Large intestine (tissue), 12 donors: ENCODE results near the gene MRPL55. TPM values are rescaled to one million over a fixed set of nuclear protein-coding genes. Genes with fewer than 3 reads are reported as not detected.
A peak's percentile ranks its signal among the peaks of the same experiment; 100 is the strongest.

Experiments used
- DNase-seq, 2 donors: peaks; one replicate each; pipeline versions ENCODE4 v3.0.0 to v3.0.0-alpha.2; 2013
- H3K27ac ChIP-seq: one replicate; pipeline ENCODE4 v1.5.1; 2013; ENCODE audit warnings: low read length
- H3K27me3 ChIP-seq: 2 replicates; pipeline ENCODE4 v1.6.1; 2013; ENCODE audit warnings: low read length; ENCODE audit not compliant: control insufficient read depth, insufficient read depth
- H3K36me3 ChIP-seq: 2 replicates; pipeline ENCODE4 v1.6.1; 2013; ENCODE audit warnings: low read length; ENCODE audit not compliant: control insufficient read depth, insufficient read depth
- H3K4me1 ChIP-seq: one replicate; pipeline ENCODE4 v1.6.1; 2013; ENCODE audit warnings: low read length; ENCODE audit not compliant: control insufficient read depth, insufficient read depth
- H3K4me3 ChIP-seq: one replicate; pipeline ENCODE4 v1.5.1; 2013; ENCODE audit warnings: low read length
- H3K9me3 ChIP-seq: one replicate; pipeline ENCODE4 v1.6.1; 2013; ENCODE audit warnings: mild to moderate bottlenecking, low read depth, low read length, moderate library complexity; ENCODE audit not compliant: control insufficient read depth
- WGBS: methylation state at CpG from one replicate; pipeline ENCODE4 v1.1.5; 2013; ENCODE audit warnings: low lambda C conversion rate; ENCODE audit not compliant: insufficient coverage; 5-methylcytosine and 5-hydroxymethylcytosine counted together
- long read RNA-seq, 11 donors: transcript quantifications; one replicate each; lab custom pipeline, GENCODE V29; 2026
- polyA plus RNA-seq: library from polyadenylated mRNA; unstranded; fragments of 120-200 nt; gene quantifications from one replicate; pipeline ENCODE4 v1.2.1, GENCODE V29; 2013

The MRPL55 gene
- polyA plus RNA-seq, result 61.1 TPM
- long read RNA-seq, donor 1, transcript MRPL55-203 (5 exons, 744 nt), result major isoform, 6 of 18 reads
- long read RNA-seq, donor 1, transcript MRPL55-225 (2 exons, 848 nt), result minor isoform, 5 of 18 reads
- long read RNA-seq, donor 1, partial matches to known transcripts, result 0 of 18 reads
- long read RNA-seq, donor 1, other reads (novel, unspliced or antisense), result 0 of 18 reads
- long read RNA-seq, donor 2, transcript MRPL55-204 (4 exons, 661 nt), result minor isoform, 9 of 45 reads
- long read RNA-seq, donor 2, transcript MRPL55-225 (2 exons, 848 nt), result minor isoform, 7 of 45 reads
- long read RNA-seq, donor 2, transcript MRPL55-203 (5 exons, 744 nt), result major isoform, 14 of 45 reads
- long read RNA-seq, donor 2, transcript MRPL55-209 (3 exons, 1,212 nt), result minor isoform, 6 of 45 reads
- long read RNA-seq, donor 2, partial matches to known transcripts, result 0 of 45 reads
- long read RNA-seq, donor 2, other reads (novel, unspliced or antisense), result 0 of 45 reads
- long read RNA-seq, donor 3, result 0 reads
- long read RNA-seq, donor 4, partial matches to known transcripts, result 0 of 7 reads
- long read RNA-seq, donor 4, other reads (novel, unspliced or antisense), result 0 of 7 reads
- long read RNA-seq, donor 5, transcript MRPL55-225 (2 exons, 848 nt), result major isoform, 6 of 17 reads
- long read RNA-seq, donor 5, partial matches to known transcripts, result 0 of 17 reads
- long read RNA-seq, donor 5, other reads (novel, unspliced or antisense), result 0 of 17 reads
- long read RNA-seq, donor 6, transcript MRPL55-203 (5 exons, 744 nt), result major isoform, 7 of 17 reads
- long read RNA-seq, donor 6, partial matches to known transcripts, result 0 of 17 reads
- long read RNA-seq, donor 6, other reads (novel, unspliced or antisense), result 0 of 17 reads
- long read RNA-seq, donor 7, partial matches to known transcripts, result 0 of 8 reads
- long read RNA-seq, donor 7, other reads (novel, unspliced or antisense), result 0 of 8 reads
- long read RNA-seq, donor 8, transcript MRPL55-225 (2 exons, 848 nt), result minor isoform, 10 of 49 reads
- long read RNA-seq, donor 8, transcript MRPL55-204 (4 exons, 661 nt), result minor isoform, 5 of 49 reads
- long read RNA-seq, donor 8, transcript MRPL55-203 (5 exons, 744 nt), result major isoform, 22 of 49 reads
- long read RNA-seq, donor 8, partial matches to known transcripts, result 0 of 49 reads
- long read RNA-seq, donor 8, other reads (novel, unspliced or antisense), result 0 of 49 reads
- long read RNA-seq, donor 9, transcript MRPL55-203 (5 exons, 744 nt), result major isoform, 9 of 29 reads
- long read RNA-seq, donor 9, transcript MRPL55-225 (2 exons, 848 nt), result minor isoform, 5 of 29 reads
- long read RNA-seq, donor 9, partial matches to known transcripts, result 6 of 29 reads
- long read RNA-seq, donor 9, other reads (novel, unspliced or antisense), result 0 of 29 reads
- long read RNA-seq, donor 10, transcript MRPL55-203 (5 exons, 744 nt), result major isoform, 16 of 41 reads
- long read RNA-seq, donor 10, transcript MRPL55-209 (3 exons, 1,212 nt), result minor isoform, 9 of 41 reads
- long read RNA-seq, donor 10, partial matches to known transcripts, result 0 of 41 reads
- long read RNA-seq, donor 10, other reads (novel, unspliced or antisense), result 6 of 41 reads
- long read RNA-seq, donor 11, transcript MRPL55-225 (2 exons, 848 nt), result major isoform, 7 of 19 reads
- long read RNA-seq, donor 11, partial matches to known transcripts, result 0 of 19 reads
- long read RNA-seq, donor 11, other reads (novel, unspliced or antisense), result 0 of 19 reads

DNA sequence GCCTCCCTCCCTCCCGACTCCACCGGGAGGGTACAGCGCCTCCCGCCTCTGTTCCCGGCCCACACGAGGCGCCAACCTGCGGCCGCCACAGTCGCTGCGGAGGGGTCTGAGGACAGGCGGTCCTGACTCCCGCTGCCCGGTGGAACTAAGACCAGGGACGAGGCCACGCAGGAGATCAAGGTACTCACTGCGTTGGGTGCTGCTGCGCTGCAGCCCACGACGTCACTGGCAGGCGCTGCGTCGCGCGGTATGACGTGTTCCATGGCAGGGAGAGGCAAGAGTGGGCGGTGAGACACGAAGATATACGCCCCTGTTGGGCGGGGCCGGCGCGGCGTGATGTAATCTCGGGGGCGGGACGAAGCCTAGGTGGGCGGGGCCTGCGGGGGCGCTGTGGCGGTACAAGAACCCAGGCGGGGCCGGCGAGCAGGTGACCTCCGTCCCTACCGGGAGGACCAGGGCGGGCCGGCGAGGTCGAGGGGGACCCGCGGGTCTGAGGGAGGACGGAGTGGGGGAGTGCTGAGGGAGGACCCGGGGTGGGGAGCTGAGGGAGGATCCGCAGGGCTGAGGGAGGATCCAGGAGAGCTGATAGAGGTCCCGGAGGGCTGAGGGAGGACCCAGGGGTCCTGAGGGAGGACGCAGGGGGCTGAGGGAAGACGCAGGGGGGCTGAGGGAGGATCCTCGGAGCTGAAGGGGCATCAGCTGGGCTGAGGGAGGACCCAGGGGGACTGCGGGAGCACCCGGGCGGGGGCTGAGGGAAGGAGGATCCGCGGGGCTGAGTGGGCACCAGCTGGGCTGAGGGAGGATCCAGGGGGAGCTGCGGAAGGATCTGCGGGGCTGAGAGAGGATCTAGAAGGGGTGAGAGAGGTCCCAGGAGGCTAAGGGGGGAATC lies at the start of gene MRPL55:
MRPL55 (minus strand) TSS at position 227 of the 889 bp plus-strand sequence. CDS start 1,039 bp downstream, outside the sequence.
- H3K4me3 ChIP-seq, result peak within 1 kb of the TSS; percentile 68
- 7% methylated on average over 3 of the region's 66 CpGs for WGBS
- peak within 1 kb of the TSS; percentile 99 for H3K27ac ChIP-seq
- DNase-seq, result peak; percentile 98 to 99
- no peaks in the 10 kb centered on the region for H3K27me3 ChIP-seq
- peaks cover 4% of the 10 kb centered on the region for H3K9me3 ChIP-seq
- H3K36me3 ChIP-seq, result peaks cover 22% of the 10 kb centered on the region
- peaks cover 20% of the 10 kb centered on the region for H3K4me1 ChIP-seq

DNA sequence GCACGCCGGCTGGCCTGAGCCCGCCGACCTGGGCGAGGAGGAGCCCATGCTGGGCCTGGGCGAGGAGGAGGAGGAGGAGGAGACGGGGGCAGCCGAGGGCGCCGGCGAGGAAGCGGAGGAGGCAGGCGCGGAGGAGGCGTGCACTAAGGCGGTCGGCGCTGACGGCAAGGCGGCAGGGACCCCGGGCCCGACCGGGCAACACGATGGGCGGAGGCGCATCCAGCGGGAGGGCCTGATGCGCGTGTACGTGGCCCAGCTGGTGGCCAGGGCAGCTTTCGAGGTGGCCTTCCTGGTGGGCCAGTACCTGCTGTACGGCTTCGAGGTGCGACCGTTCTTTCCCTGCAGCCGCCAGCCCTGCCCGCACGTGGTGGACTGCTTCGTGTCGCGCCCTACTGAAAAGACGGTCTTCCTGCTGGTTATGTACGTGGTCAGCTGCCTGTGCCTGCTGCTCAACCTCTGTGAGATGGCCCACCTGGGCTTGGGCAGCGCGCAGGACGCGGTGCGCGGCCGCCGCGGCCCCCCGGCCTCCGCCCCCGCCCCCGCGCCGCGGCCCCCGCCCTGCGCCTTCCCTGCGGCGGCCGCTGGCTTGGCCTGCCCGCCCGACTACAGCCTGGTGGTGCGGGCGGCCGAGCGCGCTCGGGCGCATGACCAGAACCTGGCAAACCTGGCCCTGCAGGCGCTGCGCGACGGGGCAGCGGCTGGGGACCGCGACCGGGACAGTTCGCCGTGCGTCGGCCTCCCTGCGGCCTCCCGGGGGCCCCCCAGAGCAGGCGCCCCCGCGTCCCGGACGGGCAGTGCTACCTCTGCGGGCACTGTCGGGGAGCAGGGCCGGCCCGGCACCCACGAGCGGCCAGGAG lies 49.3 kb upstream of the MRPL55 start:
- no peak overlapping the region for H3K27ac ChIP-seq
- WGBS, result no CpG with 5 or more reads among the region's 98 CpGs
- H3K4me3 ChIP-seq, result no peak overlapping the region
- H3K27me3 ChIP-seq, result peaks cover 46% of the 10 kb centered on the region
- DNase-seq, result no peak
- peaks cover 31% of the 10 kb centered on the region for H3K4me1 ChIP-seq
- no peaks in the 10 kb centered on the region for H3K36me3 ChIP-seq
- H3K9me3 ChIP-seq, result peaks cover 5% of the 10 kb centered on the region

DNA sequence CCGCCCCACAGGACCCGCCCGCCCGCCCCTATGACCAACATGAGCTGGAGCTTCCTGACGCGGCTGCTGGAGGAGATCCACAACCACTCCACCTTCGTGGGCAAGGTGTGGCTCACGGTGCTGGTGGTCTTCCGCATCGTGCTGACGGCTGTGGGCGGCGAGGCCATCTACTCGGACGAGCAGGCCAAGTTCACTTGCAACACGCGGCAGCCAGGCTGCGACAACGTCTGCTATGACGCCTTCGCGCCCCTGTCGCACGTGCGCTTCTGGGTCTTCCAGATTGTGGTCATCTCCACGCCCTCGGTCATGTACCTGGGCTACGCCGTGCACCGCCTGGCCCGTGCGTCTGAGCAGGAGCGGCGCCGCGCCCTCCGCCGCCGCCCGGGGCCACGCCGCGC lies 48.6 kb upstream of the MRPL55 start:
- DNase-seq, result no peak
- Histone ChIP-seq H3K4me1 (peaks cover 25% of the 10 kb centered on the region), H3K27ac (no peak overlapping the region), H3K9me3 (peaks cover 5% of the 10 kb centered on the region), H3K4me3 (no peak overlapping the region), H3K27me3 (peaks cover 46% of the 10 kb centered on the region), H3K36me3 (no peaks in the 10 kb centered on the region)
- no CpG with 5 or more reads among the region's 43 CpGs for WGBS

DNA sequence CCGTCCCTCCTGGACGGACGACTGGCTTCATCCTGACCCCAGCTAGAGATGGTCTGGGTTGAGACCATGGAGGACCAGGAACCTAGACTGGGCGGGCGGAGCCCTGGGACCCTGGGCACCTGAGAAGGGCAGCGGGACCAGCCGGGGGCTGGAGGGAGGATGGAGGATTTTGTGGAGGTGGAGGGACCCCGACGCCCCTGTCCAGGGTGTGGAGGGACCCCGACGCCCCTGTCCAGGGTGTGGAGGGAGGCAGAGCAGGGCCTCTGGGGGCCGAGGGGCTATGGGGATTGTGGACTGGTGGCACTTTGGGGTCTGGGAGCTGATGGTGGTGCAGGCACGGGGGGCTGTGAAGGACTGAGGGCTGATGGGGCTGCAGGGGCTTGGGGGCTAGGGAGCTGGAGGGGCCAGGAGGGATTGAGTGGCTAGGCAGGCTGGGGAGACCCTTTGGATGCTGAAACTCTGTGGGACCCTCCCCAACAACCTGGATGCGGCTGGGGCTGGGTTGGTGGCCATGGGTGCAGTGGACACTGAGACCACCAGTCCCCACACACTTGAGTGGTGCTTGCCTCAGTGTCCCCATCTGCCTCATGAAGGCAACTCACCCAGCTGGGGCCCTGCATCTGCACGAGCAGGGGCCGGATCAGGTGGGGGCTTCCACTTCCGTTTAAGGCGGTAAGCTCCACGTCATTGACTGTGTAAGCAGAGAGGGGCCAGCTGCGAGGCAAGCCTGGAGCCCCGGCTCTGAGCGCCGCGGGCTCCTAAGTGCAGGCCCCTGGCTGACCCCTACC lies 48.0 kb upstream of the MRPL55 start:
- Histone ChIP-seq H3K27me3 (peaks cover 46% of the 10 kb centered on the region), H3K36me3 (no peaks in the 10 kb centered on the region), H3K27ac (no peak overlapping the region), H3K9me3 (peaks cover 5% of the 10 kb centered on the region), H3K4me1 (peaks cover 20% of the 10 kb centered on the region), H3K4me3 (no peak overlapping the region)
- DNase-seq, result no peak
- WGBS, result no CpG with 5 or more reads among the region's 24 CpGs

DNA sequence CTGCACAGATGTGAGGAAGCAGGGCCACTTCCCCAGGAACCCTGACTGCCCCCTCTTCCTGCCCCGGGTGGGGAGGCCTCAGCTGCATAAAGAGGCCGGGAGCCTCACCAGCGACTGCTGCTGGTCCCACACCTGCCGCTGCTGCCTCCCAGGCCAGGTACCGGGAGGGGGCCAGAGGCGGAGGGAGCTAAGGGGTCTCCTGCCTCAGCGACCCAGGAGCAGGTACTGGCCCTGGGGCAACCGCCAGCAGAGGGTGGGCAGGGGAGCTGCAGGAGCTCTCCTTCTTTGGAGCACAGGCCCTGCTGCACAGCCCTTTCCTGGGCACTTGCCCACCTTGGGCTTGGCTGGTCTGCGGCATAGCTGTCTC lies 47.4 kb upstream of the MRPL55 start:
- Histone ChIP-seq H3K4me3 (no peak overlapping the region), H3K4me1 (peaks cover 20% of the 10 kb centered on the region), H3K36me3 (no peaks in the 10 kb centered on the region), H3K27me3 (peaks cover 46% of the 10 kb centered on the region), H3K9me3 (peaks cover 5% of the 10 kb centered on the region), H3K27ac (no peak overlapping the region)
- no CpG with 5 or more reads among the region's 9 CpGs for WGBS
- no peak for DNase-seq

DNA sequence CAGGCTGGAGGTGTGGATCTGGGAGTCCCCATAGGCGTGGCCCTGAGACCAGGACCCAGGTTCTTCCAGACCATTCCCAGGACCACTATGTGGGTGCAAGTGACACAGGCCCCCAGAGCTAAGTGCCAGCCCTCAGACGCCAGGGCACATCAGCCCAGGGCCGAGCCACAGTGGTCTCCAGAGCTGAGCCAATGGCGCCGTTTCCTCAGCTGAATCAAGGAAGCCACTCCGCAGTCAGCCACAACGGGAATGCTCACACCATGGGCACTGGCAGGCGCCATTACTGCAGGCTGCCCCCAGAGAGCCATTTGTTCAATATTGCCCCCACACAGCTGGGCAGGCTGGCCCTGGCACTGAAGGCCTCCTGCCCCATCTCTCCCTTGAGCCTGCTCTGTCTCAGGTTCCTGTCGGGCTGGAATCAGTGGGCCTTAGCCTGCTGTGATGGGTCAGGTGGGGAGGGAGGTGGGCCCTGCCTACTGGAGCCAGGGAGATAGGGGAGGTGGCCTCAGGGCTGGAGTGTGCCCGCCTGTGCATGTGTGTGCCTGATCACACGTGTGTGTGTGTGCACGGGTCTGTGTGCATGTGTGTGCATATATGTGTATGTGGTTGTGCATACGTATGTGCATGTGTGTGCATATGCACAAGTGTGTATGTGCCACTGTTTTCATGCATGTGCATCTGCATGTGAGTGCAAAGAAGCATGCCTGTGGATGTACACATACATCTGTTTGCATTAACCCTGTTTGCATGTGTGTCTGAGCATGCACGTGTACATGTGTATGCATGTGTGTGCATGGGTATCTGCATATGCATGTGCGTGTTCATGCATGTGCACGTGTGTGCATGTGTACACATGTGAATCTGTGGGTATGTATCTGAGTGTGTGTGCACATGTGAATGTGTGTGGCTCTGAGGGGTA lies 46.8 kb upstream of the MRPL55 start:
- no peak overlapping the region for H3K27ac ChIP-seq
- peaks cover 20% of the 10 kb centered on the region for H3K4me1 ChIP-seq
- WGBS, result no CpG with 5 or more reads among the region's 16 CpGs
- no peak for DNase-seq
- H3K9me3 ChIP-seq, result peaks cover 5% of the 10 kb centered on the region
- no peaks in the 10 kb centered on the region for H3K36me3 ChIP-seq
- H3K4me3 ChIP-seq, result no peak overlapping the region
- peaks cover 42% of the 10 kb centered on the region for H3K27me3 ChIP-seq

DNA sequence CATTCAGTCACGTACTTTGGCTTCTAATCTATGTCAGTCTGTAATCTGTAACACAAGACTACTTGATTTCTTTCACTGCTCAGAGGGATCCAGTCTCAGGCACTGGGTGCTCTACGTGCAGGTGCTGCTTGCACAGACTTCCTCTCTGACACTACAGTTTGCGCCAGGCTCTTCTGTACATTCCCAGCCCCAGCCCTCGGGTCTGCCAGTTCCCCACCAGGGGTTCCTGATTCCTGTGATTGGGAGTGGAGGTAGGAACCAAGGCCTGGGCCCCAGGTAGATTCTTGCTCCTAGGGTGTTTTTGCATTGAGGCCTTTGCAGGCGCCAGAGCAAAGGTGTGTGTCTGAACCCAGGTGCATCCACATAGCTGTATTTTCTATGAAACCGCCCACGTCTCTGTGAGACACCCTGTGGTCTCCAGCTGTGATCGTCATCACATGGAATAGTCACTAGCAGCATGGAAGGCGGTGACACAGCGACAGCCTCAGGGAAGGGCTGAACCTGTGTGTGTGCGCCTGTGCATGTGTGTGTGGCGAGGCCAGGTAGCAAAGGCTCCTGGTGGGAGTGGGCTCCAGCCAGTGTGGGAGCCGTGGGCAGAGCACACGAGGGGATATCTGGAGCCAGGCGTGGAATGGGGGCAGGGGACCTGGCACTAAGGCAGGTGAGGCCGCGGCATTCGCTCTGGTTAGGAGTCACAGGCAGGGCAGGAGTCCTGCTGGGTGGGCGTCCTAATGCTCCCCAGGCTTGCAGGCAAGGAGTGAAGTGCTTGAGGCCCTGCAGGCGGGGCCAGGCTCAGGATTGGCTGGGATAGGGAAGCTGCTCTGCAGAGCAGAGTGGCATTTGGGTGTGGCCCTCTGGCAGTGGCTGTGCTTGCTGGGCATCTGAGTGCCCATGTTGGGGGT lies 45.8 kb upstream of the MRPL55 start:
- no peak for DNase-seq
- Histone ChIP-seq H3K27ac (no peak overlapping the region), H3K4me1 (peaks cover 26% of the 10 kb centered on the region), H3K27me3 (peaks cover 33% of the 10 kb centered on the region), H3K9me3 (peaks cover 5% of the 10 kb centered on the region), H3K36me3 (no peaks in the 10 kb centered on the region), H3K4me3 (no peak overlapping the region)
- WGBS, result no CpG with 5 or more reads among the region's 20 CpGs
